Brain microvascular endothelial cell (primary cell): Measurements from ENCODE around the gene ABRAXAS1.

Experiments used
- DNase-seq: peaks from one replicate; pipeline ENCODE4 v3.0.0-alpha.2; 2020
- H3K27ac ChIP-seq: fragments of 250-450 bp; sonication (Bioruptor Pico); 2 replicates; pipeline ENCODE4 v1.5.1; 2020; ENCODE audit warnings: mild to moderate bottlenecking, moderate library complexity
- H3K27me3 ChIP-seq: fragments of 250-450 bp; sonication (Bioruptor Pico); replicated peaks from 2 replicates; pipeline ENCODE4 v1.5.1; 2020; ENCODE audit warnings: mild to moderate bottlenecking
- H3K36me3 ChIP-seq: fragments of 250-450 bp; sonication (Bioruptor Pico); replicated peaks from 2 replicates; pipeline ENCODE4 v1.5.1; 2020; ENCODE audit warnings: mild to moderate bottlenecking
- H3K4me3 ChIP-seq: 2 replicates; pipeline ENCODE4 v1.5.1; 2011; ENCODE audit warnings: low read depth, mild to moderate bottlenecking, control low read depth, low read length, moderate library complexity
- in situ Hi-C: cut with HindIII; loops from 2 replicates; pipeline ENCODE4 v1.10.0; 2017; ENCODE audit warnings: low sequenced_read_pairs, low pct_ligation_motif_present
- TF ChIP-seq, protein P1 (sequence below): IDR thresholded peaks from 2 replicates; pipeline ENCODE4 v1.5.1; 2011; ENCODE audit warnings: low read depth, mild to moderate bottlenecking, moderate library complexity, low read length, control low read depth, inconsistent platforms; ENCODE audit errors: missing control alignments

The ABRAXAS1 gene

DNA sequence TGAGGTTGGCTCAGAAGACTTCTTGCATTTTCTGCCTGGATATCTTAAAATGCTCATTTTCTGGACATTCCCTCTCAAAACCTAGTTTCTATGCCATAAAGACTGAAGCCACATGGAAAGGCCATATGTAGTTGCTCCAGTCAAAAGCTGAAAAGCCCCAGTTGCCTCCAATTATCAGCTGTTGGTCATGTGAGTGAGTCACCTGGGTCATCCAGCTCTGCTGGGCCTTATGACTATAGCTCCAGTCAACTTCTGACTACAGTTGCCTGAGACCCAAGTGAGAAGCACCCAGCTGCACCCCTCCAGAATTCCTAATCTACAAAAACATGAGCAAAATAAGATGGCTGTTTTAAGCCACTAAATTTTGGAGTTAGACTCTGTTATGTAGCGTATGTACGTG lies 71.2 kb downstream of the ABRAXAS1 start:
- Histone ChIP-seq H3K4me3 (no peak overlapping the region), H3K27me3 (no peaks in the 10 kb centered on the region), H3K36me3 (no peaks in the 10 kb centered on the region), H3K27ac (no peak overlapping the region)
- DNase-seq: no peak
- TF ChIP-seq, protein P1, sequence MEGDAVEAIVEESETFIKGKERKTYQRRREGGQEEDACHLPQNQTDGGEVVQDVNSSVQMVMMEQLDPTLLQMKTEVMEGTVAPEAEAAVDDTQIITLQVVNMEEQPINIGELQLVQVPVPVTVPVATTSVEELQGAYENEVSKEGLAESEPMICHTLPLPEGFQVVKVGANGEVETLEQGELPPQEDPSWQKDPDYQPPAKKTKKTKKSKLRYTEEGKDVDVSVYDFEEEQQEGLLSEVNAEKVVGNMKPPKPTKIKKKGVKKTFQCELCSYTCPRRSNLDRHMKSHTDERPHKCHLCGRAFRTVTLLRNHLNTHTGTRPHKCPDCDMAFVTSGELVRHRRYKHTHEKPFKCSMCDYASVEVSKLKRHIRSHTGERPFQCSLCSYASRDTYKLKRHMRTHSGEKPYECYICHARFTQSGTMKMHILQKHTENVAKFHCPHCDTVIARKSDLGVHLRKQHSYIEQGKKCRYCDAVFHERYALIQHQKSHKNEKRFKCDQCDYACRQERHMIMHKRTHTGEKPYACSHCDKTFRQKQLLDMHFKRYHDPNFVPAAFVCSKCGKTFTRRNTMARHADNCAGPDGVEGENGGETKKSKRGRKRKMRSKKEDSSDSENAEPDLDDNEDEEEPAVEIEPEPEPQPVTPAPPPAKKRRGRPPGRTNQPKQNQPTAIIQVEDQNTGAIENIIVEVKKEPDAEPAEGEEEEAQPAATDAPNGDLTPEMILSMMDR: no peak
- in situ Hi-C loops: no loop called here
